Thyroid gland (tissue), 4 donors: ENCODE measurements around the gene SAMD7.

Experiments used
- CTCF ChIP-seq, 6 experiments: fragments of 200-600 bp in 3 of 6; fragments of 450-650 bp in 3 of 6; sonication (generic) in 3 of 6; IDR thresholded peaks; one replicate each; pipeline ENCODE4 v1.5.1; 2016 to 2019; ENCODE audit warnings: antibody characterized with exemption in 6 of 6, mild to moderate bottlenecking in 2 of 6, inconsistent platforms in 1 of 6, moderate library complexity in 1 of 6
- POLR2A ChIP-seq, 2 donors: fragments of 450-650 bp; IDR thresholded peaks; one replicate each; pipeline ENCODE4 v1.6.1; 2017; ENCODE audit warnings: antibody characterized with exemption in 2 of 2, mild to moderate bottlenecking in 2 of 2, moderate library complexity in 1 of 2

DNA sequence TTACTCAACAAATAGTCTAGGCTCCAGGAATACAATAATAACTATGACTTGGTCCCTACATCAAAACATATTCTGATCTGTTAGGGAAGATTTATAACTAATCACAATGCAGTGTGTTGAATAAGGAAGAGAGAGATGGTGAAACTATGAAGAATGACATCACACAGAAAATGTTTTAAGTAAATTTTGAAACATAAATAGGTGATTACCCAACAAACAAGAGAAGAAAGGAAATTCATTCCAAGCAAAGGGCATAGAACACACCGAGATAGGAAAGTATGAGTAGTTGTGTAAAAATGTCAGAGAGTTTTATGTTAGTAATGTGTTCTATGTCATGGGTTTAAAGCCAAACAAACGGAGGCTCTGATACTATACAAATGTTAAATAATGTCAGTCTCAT lies 68.7 kb downstream of the SAMD7 start:
- TF ChIP-seq POLR2A (IDR thresholded peaks at IDR 0.05) (no peak), CTCF (IDR thresholded peaks at IDR 0.05) (no peak)
